Esophagus squamous epithelium (tissue), 4 donors: ENCODE measurements around the gene MYL9.

Experiments
- POLR2A ChIP-seq, 4 donors: fragments of 450-650 bp; IDR thresholded peaks; one replicate each; pipeline ENCODE4 v1.6.1; 2017; ENCODE audit warnings: antibody characterized with exemption in 4 of 4, mild to moderate bottlenecking in 4 of 4, moderate library complexity in 3 of 4
- TF ChIP-seq, protein P1 (sequence below), 6 experiments: fragments of 450-650 bp in 4 of 6; fragments of 200-600 bp in 2 of 6; sonication (generic) in 2 of 6; IDR thresholded peaks; one replicate each; pipeline ENCODE4 v1.5.1; 2016 to 2019; ENCODE audit warnings: antibody characterized with exemption in 6 of 6, mild to moderate bottlenecking in 4 of 6, moderate library complexity in 4 of 6

DNA sequence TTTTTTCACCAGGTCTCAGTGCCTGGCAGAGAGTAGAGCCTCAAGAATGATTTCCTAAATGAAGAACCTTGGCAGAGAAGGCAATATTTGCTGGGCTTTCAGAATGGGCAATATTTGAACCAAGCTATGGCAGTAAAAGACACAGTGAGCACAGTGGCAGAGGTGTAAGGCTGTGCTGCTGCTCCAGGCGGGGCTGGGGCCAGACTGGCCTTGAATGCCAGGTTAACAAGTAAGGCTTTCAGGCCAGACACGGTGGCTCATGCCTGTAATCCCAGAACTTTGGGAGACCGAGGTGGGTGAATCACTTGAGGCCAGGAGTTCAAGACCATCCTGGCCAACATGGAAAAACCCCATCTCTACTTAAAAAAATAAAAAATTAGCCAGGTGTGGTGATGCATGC is 8.5 kb upstream of the MYL9 start:
- TF ChIP-seq, protein P1, sequence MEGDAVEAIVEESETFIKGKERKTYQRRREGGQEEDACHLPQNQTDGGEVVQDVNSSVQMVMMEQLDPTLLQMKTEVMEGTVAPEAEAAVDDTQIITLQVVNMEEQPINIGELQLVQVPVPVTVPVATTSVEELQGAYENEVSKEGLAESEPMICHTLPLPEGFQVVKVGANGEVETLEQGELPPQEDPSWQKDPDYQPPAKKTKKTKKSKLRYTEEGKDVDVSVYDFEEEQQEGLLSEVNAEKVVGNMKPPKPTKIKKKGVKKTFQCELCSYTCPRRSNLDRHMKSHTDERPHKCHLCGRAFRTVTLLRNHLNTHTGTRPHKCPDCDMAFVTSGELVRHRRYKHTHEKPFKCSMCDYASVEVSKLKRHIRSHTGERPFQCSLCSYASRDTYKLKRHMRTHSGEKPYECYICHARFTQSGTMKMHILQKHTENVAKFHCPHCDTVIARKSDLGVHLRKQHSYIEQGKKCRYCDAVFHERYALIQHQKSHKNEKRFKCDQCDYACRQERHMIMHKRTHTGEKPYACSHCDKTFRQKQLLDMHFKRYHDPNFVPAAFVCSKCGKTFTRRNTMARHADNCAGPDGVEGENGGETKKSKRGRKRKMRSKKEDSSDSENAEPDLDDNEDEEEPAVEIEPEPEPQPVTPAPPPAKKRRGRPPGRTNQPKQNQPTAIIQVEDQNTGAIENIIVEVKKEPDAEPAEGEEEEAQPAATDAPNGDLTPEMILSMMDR (IDR thresholded peaks at IDR 0.05): no peak
- TF ChIP-seq POLR2A (IDR thresholded peaks at IDR 0.05): no peak
